Tibial nerve (tissue), 4 donors: ENCODE measurements around the gene STRBP.

Experiments
- CTCF ChIP-seq, 5 experiments: fragments of 200-600 bp in 3 of 5; fragments of 450-650 bp in 2 of 5; sonication (generic) in 3 of 5; IDR thresholded peaks; one replicate each; pipeline ENCODE4 v1.5.1; 2016 to 2019; ENCODE audit warnings: antibody characterized with exemption in 5 of 5, mild to moderate bottlenecking in 3 of 5, moderate library complexity in 2 of 5
- EP300 ChIP-seq, 2 donors: sonication (generic); formaldehyde crosslinking; IDR thresholded peaks; one replicate each; pipeline ENCODE4 v1.6.1; 2017; ENCODE audit warnings: antibody characterized with exemption in 2 of 2, mild to moderate bottlenecking in 1 of 2
- POLR2A ChIP-seq, 2 donors: fragments of 450-650 bp; IDR thresholded peaks; one replicate each; pipeline ENCODE4 v1.6.1; 2017; ENCODE audit warnings: antibody characterized with exemption in 2 of 2, mild to moderate bottlenecking in 2 of 2, moderate library complexity in 2 of 2

- TF ChIP-seq CTCF (IDR thresholded peaks at IDR 0.05) (no peak), POLR2A (IDR thresholded peaks at IDR 0.05) (no peak), EP300 (IDR thresholded peaks at IDR 0.05) (no peak)
Observed at GRCh38 chr9:123191260-123191659, 77.1 kb downstream of the STRBP start.
